HG03521 (cell line): ENCODE data around the gene CPLX3.
A peak's percentile ranks its signal among the peaks of the same experiment; 100 is the strongest.

Experiments used
- ATAC-seq: cut with Tn5 transposase; IDR thresholded peaks from one replicate; pipeline ENCODE4 v1.9.1; 2021; ENCODE audit warnings: mild to moderate bottlenecking, moderate library complexity; ENCODE audit not compliant: unreplicated experiment

Gene CPLX3

GRCh38 chr15:74788042-74788682 lies 38.3 kb upstream of the CPLX3 start:
- ATAC-seq: no peak

- no peak for ATAC-seq
Observed at GRCh38 chr15:74788683-74789151, 37.7 kb upstream of the CPLX3 start.

DNA sequence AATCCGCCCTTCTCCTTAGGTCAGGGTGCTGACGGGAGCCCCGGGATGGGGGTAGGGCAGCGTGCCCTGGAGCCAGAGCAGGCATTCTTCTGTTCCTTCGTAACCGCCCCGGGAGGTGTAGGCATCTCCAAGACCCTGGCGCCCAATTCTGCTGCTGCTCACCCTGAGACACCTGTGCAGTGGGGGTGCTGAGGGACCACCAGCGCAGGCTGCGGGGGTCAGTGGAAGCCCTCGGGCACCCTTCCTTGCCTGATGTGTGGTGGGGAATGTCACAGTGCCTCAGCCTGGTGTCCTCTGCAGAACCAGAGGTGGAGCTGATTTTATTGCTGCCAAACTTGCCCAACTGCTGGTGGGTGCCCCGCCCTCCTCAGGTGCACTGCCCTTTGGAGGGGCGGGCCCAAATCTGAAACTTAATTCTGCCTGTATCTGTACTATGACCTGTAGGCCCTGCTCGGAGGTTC lies 37.2 kb upstream of the CPLX3 start:
- ATAC-seq: no peak

DNA sequence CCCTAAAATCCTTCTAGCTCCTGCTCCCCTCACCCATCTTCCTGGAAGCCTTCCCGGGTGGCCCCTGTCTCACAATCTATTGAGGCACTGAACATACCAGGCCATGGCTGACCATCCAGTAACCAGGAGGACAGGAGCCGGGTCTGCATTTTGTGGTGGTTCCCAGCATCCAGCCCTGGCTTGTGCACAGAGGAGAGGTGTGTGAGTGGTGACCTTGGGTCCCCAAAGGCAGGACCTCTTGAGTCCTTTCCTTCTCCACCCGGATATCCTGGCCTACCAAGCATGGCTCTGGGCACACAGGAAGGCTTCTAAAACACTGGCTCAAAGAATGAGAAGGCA lies 36.7 kb upstream of the CPLX3 start:
- ATAC-seq: no peak

GRCh38 chr15:74790080-74790916 lies 36.1 kb upstream of the CPLX3 start:
- ATAC-seq: no peak

- ATAC-seq: no peak
Observed at GRCh38 chr15:74791007-74791406, 35.4 kb upstream of the CPLX3 start.

- ATAC-seq: no peak
Observed at GRCh38 chr15:74791667-74792066, 34.8 kb upstream of the CPLX3 start.

- ATAC-seq: no peak
Observed at GRCh38 chr15:74792227-74793016, 34.0 kb upstream of the CPLX3 start.

GRCh38 chr15:74793135-74794028 lies 33.0 kb upstream of the CPLX3 start:
- no peak for ATAC-seq

DNA sequence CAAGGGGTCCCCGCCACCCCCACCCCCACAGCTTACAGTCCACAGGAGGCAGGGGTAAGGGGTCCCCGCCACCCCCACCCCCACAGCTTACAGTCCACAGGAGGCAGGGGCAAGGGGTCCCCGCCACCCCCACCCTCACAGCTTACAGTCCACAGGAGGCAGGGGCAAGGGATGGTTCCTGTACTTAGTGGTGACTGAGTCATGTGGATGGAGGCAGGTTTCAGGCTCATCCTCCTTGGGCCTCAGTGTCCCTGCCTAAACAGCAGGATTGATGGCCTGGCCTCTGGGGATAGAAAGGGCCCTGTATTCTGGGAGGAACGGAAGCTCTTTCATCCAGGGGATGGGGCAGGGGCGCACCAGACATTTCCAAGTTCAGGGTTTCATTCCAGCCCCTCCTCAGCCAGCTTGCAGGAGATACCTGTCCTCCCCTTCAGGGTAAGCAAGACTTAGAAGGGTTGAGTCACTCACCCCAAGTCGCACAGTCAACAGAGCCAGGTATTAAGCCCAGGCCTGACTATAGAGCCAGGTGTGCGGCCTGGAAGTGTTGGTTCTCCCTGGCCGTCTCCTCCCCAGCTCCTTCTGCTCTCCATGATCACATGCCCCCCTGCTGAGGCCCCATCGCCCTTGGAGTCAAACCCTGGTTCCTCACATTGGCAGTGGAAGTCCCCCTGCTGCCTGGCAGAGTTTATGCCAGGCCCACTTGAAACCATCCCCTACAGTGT lies 32.0 kb upstream of the CPLX3 start:
- no peak for ATAC-seq

DNA sequence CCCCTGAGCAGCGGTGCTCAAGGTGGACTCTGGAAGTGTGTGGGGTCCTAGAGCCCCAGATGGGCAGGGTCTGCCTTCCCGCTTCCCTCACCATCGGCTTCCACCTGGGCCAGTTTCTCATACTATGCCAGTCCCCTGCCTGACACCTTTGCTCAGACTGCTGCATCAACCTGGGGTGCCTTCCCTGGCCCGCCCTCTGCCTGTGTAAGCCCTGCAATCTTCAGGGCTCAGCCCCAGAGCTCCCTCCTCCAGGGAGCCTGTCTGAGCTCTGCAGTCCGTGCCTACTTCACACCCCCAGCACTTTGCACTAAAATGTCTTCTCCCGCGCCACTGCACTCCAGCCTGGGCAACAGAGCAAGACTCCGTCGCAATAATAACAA lies 31.5 kb upstream of the CPLX3 start:
- ATAC-seq: no peak

GRCh38 chr15:74795966-74796625 lies 30.3 kb upstream of the CPLX3 start:
- no peak for ATAC-seq

DNA sequence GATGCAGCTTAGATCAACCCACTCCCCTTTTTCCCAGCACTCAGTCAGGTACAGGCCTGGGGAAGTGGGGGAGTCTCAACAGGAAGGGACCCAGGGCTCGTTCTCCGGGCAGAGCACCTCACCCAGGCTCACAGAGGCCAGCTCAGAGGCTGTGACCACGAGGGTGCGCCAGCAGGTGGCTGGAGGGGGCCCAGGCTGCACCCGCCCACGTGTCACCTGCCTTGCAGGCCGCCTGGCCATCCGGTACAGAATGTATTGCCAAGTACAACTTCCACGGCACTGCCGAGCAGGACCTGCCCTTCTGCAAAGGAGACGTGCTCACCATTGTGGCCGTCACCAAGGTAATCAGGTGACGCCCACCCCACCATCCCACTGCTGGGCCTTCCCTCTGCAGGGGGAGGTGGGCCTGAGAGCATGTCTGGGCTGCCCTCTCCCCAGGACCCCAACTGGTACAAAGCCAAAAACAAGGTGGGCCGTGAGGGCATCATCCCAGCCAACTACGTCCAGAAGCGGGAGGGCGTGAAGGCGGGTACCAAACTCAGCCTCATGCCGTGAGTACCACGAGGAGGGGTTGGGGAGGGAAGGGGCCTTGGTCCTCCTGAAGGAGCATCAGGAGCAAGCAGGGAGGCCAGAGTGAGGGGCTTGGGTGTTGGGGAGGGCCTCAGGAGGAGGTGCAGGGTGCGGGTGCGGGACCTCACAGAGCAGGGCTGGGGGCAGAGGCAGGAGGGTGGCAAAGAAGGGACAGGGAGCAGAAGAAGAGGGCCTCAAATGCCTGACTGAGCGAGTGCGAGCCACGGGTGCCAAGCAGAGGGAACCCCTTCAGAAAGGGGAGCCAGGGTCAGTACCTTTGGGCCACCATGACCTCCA lies 27.8 kb upstream of the CPLX3 start:
- no peak for ATAC-seq

GRCh38 chr15:74799255-74799855 lies 27.1 kb upstream of the CPLX3 start:
- ATAC-seq: no peak

DNA sequence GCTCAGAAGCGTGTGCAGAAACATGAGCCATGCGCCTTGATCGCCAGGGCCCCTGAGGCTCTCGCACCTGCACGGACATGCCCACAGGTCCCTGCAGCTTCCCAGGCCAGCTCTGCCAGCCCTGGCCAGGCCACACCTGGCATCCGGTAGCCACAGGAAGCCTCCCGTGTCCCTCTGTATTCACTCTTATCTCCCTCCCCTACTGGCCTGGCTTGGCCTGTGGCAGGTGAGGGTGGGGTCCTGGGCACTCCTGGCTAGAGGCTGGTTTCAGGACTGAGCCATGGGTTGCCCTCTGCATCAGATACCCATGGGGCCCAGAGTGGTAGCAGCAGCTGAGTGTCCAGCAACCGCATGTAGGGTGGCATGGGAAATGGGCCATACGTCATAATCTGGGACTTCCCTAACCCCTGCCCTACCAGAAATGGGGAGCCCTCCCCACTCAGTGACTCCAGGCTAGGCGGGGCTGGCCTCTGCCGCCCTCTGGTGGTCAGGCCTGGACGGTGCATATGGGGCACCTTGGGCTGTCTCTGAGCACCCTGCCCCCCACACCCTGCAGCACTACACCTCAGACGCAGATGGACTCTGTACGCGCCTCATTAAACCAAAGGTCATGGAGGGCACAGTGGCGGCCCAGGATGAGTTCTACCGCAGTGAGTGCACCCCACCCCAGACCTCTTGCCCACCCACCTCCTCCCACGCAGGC lies 26.4 kb upstream of the CPLX3 start:
- ATAC-seq: peak; percentile 60

GRCh38 chr15:74800559-74801094 lies 25.8 kb upstream of the CPLX3 start:
- no peak for ATAC-seq

DNA sequence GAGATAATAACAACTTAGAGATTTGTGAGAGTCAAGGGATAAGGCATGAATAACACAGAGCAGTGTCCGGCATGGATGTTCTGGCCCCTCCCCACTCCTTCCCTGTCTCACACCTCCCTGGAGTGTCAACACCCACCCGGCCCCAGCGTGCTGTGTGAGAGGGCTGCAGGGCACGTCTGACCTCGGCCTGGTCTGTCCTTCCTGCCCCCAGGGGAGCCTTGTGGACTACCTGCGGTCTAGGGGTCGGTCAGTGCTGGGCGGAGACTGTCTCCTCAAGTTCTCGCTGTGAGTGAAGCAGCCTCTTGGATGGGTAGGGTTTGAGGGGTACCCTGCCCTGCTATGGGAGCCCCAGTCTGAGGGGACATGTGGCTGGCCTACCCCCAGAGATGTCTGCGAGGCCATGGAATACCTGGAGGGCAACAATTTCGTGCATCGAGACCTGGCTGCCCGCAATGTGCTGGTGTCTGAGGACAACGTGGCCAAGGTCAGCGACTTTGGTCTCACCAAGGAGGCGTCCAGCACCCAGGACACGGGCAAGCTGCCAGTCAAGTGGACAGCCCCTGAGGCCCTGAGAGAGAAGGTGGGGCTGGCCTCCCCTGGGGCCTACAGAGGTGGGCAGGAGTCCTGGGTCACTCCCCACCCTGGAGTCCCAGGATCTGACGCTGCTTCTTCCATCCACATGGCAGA lies 25.0 kb upstream of the CPLX3 start:
- ATAC-seq: no peak
